HUES64 (cell line): Measurements from ENCODE around the gene VWA5B1.

Source experiments
- H3K27ac ChIP-seq: 2 replicates; pipeline ENCODE4 v1.7.0; 2013; ENCODE audit warnings: low read depth, low read length, inconsistent platforms
- H3K27me3 ChIP-seq: 2 replicates; pipeline ENCODE4 v1.6.1; 2013; ENCODE audit warnings: mild to moderate bottlenecking, low read length; ENCODE audit not compliant: insufficient read depth
- H3K36me3 ChIP-seq: 2 replicates; pipeline ENCODE4 v1.6.1; 2013; ENCODE audit warnings: mild to moderate bottlenecking, low read length; ENCODE audit not compliant: insufficient read depth
- H3K4me1 ChIP-seq: 2 replicates; pipeline ENCODE4 v1.6.1; 2013; ENCODE audit warnings: mild to moderate bottlenecking, low read length, moderate library complexity; ENCODE audit not compliant: insufficient read depth
- H3K4me3 ChIP-seq: 2 replicates; pipeline ENCODE4 v1.5.1; 2013; ENCODE audit warnings: mild to moderate bottlenecking, low read length, moderate library complexity
- H3K9ac ChIP-seq: 2 replicates; pipeline ENCODE4 v1.6.1; 2013; ENCODE audit warnings: mild to moderate bottlenecking, low read depth, low read length
- H3K9me3 ChIP-seq: 2 replicates; pipeline ENCODE4 v1.6.1; 2013; ENCODE audit warnings: low read depth, low read length; ENCODE audit not compliant: insufficient read depth
- WGBS: fragments of 150-250, 120-280 bp; methylation state at CpG from one replicate; pipeline ENCODE4 v1.1.7; 2013; ENCODE audit warnings: missing lambda C conversion rate; 5-methylcytosine and 5-hydroxymethylcytosine counted together

Gene VWA5B1

GRCh38 chr1:20312310-20312709 is 21.6 kb downstream of the VWA5B1 start:
- 90% methylated on average over 3 of the region's 3 CpGs for WGBS
- H3K27me3 ChIP-seq: no peaks in the 10 kb centered on the region
- H3K4me3 ChIP-seq: no peak overlapping the region
- H3K4me1 ChIP-seq: no peaks in the 10 kb centered on the region
- no peaks in the 10 kb centered on the region for H3K36me3 ChIP-seq
- no peak overlapping the region for H3K9ac ChIP-seq
- no peaks in the 10 kb centered on the region for H3K9me3 ChIP-seq
- H3K27ac ChIP-seq: no peak overlapping the region

GRCh38 chr1:20312818-20313217 is 22.1 kb downstream of the VWA5B1 start:
- H3K36me3 ChIP-seq: no peaks in the 10 kb centered on the region
- WGBS: 95% methylated on average over 12 of the region's 12 CpGs

GRCh38 chr1:20317471-20317870 is 26.8 kb downstream of the VWA5B1 start:
- no peaks in the 10 kb centered on the region for H3K9me3 ChIP-seq
- H3K27me3 ChIP-seq: no peaks in the 10 kb centered on the region
- H3K4me3 ChIP-seq: no peak overlapping the region
- H3K4me1 ChIP-seq: peaks cover 5% of the 10 kb centered on the region; the same call in 1 of the 2 replicates
- no peaks in the 10 kb centered on the region for H3K36me3 ChIP-seq
- H3K9ac ChIP-seq: no peak overlapping the region
- WGBS: 95% methylated on average over 11 of the region's 11 CpGs
- H3K27ac ChIP-seq: no peak overlapping the region

More at GRCh38 chr1:20312818-20313217, 22.1 kb downstream of the VWA5B1 start:
- Histone ChIP-seq H3K27ac (no peak overlapping the region), H3K4me3 (no peak overlapping the region), H3K27me3 (no peaks in the 10 kb centered on the region), H3K4me1 (no peaks in the 10 kb centered on the region), H3K9me3 (no peaks in the 10 kb centered on the region), H3K9ac (no peak overlapping the region)

GRCh38 chr1:20318521-20318920 is 27.8 kb downstream of the VWA5B1 start:
- no peaks in the 10 kb centered on the region for H3K9me3 ChIP-seq
- WGBS: 95% methylated on average over 14 of the region's 14 CpGs
- no peak overlapping the region for H3K9ac ChIP-seq

GRCh38 chr1:20318971-20319370 is 28.3 kb downstream of the VWA5B1 start:
- H3K27me3 ChIP-seq: no peaks in the 10 kb centered on the region
- H3K27ac ChIP-seq: no peak overlapping the region
- H3K4me3 ChIP-seq: no peak overlapping the region
- H3K9ac ChIP-seq: no peak overlapping the region
- peaks cover 5% of the 10 kb centered on the region; the same call in 1 of the 2 replicates for H3K4me1 ChIP-seq
- no peaks in the 10 kb centered on the region for H3K36me3 ChIP-seq
- H3K9me3 ChIP-seq: no peaks in the 10 kb centered on the region
- 87% methylated on average over 4 of the region's 4 CpGs for WGBS

More at GRCh38 chr1:20318521-20318920, 27.8 kb downstream of the VWA5B1 start:
- Histone ChIP-seq H3K36me3 (no peaks in the 10 kb centered on the region), H3K27me3 (no peaks in the 10 kb centered on the region), H3K4me1 (peaks cover 5% of the 10 kb centered on the region; the same call in 1 of the 2 replicates), H3K4me3 (no peak overlapping the region), H3K27ac (no peak overlapping the region)

- Histone ChIP-seq H3K9me3 (no peaks in the 10 kb centered on the region), H3K27me3 (no peaks in the 10 kb centered on the region), H3K4me3 (no peak overlapping the region), H3K36me3 (no peaks in the 10 kb centered on the region), H3K27ac (no peak overlapping the region), H3K9ac (no peak overlapping the region), H3K4me1 (peaks cover 5% of the 10 kb centered on the region; the same call in 1 of the 2 replicates)
- 95% methylated on average over 11 of the region's 11 CpGs for WGBS
Measured at GRCh38 chr1:20319456-20320220, 29.0 kb downstream of the VWA5B1 start.

GRCh38 chr1:20320704-20321103 is 30.0 kb downstream of the VWA5B1 start:
- Histone ChIP-seq H3K4me1 (peaks cover 5% of the 10 kb centered on the region; the same call in 1 of the 2 replicates), H3K27me3 (no peaks in the 10 kb centered on the region), H3K9ac (no peak overlapping the region), H3K36me3 (no peaks in the 10 kb centered on the region), H3K27ac (no peak overlapping the region), H3K9me3 (no peaks in the 10 kb centered on the region), H3K4me3 (no peak overlapping the region)
- WGBS: 93% methylated on average over 6 of the region's 6 CpGs

- WGBS: 90% methylated on average over 5 of the region's 5 CpGs
- H3K4me1 ChIP-seq: peaks cover 5% of the 10 kb centered on the region; the same call in 1 of the 2 replicates
- no peak overlapping the region for H3K27ac ChIP-seq
- no peak overlapping the region for H3K9ac ChIP-seq
- no peaks in the 10 kb centered on the region for H3K36me3 ChIP-seq
- no peaks in the 10 kb centered on the region for H3K9me3 ChIP-seq
- H3K4me3 ChIP-seq: no peak overlapping the region
- no peaks in the 10 kb centered on the region for H3K27me3 ChIP-seq
Measured at GRCh38 chr1:20321573-20321972, 30.9 kb downstream of the VWA5B1 start.

GRCh38 chr1:20322081-20322824 is 31.6 kb downstream of the VWA5B1 start:
- 82% methylated on average over 11 of the region's 11 CpGs for WGBS

GRCh38 chr1:20322825-20323612 is 32.3 kb downstream of the VWA5B1 start:
- WGBS: 88% methylated on average over 23 of the region's 23 CpGs
- peaks cover 5% of the 10 kb centered on the region; the same call in 1 of the 2 replicates for H3K4me1 ChIP-seq
- H3K27me3 ChIP-seq: no peaks in the 10 kb centered on the region
- no peak overlapping the region for H3K4me3 ChIP-seq
- H3K36me3 ChIP-seq: no peaks in the 10 kb centered on the region
- H3K27ac ChIP-seq: no peak overlapping the region
- H3K9me3 ChIP-seq: no peaks in the 10 kb centered on the region
- H3K9ac ChIP-seq: no peak overlapping the region

More at GRCh38 chr1:20322081-20322824, 31.6 kb downstream of the VWA5B1 start:
- Histone ChIP-seq H3K27me3 (no peaks in the 10 kb centered on the region), H3K36me3 (no peaks in the 10 kb centered on the region), H3K27ac (no peak overlapping the region), H3K9ac (no peak overlapping the region), H3K4me3 (no peak overlapping the region), H3K9me3 (no peaks in the 10 kb centered on the region), H3K4me1 (peaks cover 5% of the 10 kb centered on the region; the same call in 1 of the 2 replicates)

- no peak overlapping the region for H3K4me3 ChIP-seq
- H3K36me3 ChIP-seq: no peaks in the 10 kb centered on the region
- no peaks in the 10 kb centered on the region for H3K27me3 ChIP-seq
- peaks cover 5% of the 10 kb centered on the region; the same call in 1 of the 2 replicates for H3K4me1 ChIP-seq
- no peak overlapping the region for H3K9ac ChIP-seq
- H3K27ac ChIP-seq: no peak overlapping the region
- 75% methylated on average over 3 of the region's 3 CpGs for WGBS
- H3K9me3 ChIP-seq: no peaks in the 10 kb centered on the region
Measured at GRCh38 chr1:20323613-20323920, 32.9 kb downstream of the VWA5B1 start.
